Stimulated activated CD4-positive, alpha-beta T cell treated with anti-CD3 and anti-CD28 coated beads, Interleukin-15, amount 100 ng/mL, for 48 hours (primary cell): ENCODE data around the gene PCDHA7.
"Not testable (repeated sequence)": the region's sequence is repeated elsewhere in the genome, so short reads cannot be mapped to it uniquely, and the experiment has no call there.

ENCODE experiments used
- DNase-seq, 2 donors: peaks; one replicate each; pipeline ENCODE4 v3.0.0-alpha.2; 2020; ENCODE audit warnings: low read depth in 2 of 2

The PCDHA7 gene

DNA sequence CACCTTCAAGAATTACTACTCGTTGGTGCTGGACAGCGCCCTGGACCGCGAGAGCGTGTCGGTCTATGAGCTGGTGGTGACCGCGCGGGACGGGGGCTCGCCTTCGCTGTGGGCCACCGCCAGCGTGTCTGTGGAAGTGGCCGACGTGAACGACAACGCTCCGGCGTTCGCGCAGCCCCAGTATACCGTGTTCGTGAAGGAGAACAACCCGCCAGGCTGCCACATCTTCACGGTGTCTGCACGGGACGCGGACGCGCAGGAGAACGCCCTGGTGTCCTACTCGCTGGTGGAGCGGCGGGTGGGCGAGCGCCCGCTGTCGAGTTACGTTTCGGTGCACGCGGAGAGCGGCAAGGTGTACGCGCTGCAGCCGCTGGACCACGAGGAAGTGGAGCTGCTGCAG is 11.1 kb upstream of the PCDHA7 start:
- not testable (repeated sequence) for DNase-seq

DNA sequence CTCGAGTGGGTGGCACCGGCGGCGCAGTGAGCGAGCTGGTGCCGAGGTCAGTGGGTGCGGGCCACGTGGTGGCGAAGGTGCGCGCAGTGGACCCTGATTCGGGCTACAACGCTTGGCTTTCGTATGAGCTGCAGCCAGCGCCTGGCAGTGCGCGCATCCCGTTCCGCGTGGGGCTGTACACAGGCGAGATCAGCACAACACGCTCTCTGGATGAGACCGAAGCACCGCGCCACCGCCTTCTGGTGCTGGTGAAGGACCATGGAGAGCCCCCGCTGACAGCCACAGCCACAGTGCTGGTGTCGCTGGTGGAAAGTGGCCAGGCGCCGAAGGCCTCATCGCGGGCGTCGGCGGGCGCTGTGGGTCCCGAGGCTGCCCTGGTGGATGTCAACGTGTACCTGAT is 10.6 kb upstream of the PCDHA7 start:
- DNase-seq = no peak

DNA sequence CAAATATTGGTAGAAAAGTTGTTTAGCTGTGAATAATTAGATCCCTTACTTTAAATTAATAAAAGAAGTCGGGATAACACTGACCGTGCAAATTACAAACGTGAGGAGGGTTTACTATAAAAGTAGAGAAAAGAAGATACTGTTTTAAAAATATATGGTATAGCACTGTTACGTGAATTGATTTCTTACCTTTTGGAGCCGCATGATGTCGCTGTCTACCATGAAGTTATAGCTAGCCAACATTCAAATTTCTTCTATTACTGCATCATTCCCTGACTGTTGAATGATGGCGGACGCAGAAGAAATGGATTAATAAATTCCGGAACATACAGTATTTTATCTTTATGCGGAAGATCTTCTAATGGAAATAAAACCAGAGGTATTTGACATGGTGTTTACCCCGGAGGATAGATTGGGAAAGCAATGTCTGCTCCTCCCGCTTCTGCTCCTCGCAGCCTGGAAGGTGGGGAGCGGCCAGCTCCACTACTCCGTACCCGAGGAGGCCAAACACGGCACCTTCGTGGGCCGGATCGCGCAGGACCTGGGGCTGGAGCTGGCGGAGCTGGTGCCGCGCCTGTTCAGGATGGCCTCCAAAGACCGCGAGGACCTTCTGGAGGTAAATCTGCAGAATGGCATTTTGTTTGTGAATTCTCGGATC is 6.2 kb upstream of the PCDHA7 start, which contains the start of gene PCDHA6:
Gene PCDHA6, plus strand, starts transcription at position 257 of the 658 bp plus-strand sequence. Its CDS starts 132 bp downstream, at position 389.
- no peak for DNase-seq

DNA sequence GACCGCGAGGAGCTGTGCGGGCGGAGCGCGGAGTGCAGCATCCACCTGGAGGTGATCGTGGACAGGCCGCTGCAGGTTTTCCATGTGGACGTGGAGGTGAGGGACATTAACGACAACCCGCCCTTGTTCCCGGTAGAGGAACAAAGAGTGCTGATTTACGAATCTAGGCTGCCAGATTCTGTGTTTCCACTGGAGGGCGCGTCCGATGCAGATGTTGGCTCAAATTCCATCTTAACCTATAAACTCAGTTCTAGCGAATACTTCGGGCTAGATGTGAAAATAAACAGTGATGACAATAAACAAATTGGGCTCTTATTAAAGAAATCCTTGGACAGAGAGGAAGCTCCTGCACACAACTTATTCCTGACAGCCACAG is 5.7 kb upstream of the PCDHA7 start:
- DNase-seq = no peak

DNA sequence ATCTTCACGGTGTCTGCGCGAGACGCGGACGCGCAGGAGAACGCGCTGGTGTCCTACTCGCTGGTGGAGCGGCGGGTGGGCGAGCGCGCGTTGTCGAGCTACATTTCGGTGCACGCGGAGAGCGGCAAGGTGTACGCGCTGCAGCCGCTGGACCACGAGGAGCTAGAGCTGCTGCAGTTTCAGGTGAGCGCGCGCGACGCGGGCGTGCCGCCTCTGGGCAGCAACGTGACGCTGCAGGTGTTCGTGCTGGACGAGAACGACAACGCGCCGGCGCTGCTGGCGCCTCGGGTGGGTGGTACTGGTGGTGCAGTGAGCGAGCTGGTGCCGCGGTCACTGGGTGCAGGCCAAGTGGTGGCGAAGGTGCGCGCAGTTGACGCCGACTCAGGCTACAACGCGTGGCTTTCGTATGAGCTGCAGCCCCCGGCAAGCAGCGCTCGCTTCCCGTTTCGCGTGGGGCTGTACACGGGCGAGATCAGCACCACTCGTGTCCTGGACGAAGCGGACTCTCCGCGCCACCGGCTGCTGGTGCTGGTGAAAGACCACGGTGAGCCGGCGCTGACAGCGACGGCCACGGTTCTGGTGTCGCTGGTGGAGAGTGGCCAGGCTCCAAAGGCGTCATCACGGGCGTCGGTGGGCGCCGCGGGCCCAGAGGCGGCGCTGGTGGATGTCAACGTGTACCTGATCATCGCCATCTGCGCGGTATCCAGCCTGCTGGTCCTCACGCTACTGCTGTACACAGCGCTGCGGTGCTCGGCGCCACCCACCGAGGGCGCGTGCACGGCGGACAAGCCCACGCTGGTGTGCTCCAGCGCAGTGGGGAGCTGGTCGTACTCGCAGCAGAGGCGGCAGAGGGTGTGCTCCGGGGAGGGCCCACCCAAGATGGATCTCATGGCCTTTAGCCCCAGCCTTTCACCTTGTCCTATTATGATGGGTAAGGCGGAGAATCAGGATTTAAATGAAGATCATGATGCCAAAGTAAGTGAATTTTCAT is 4.3 kb upstream of the PCDHA7 start:
- DNase-seq = not testable (repeated sequence)

DNA sequence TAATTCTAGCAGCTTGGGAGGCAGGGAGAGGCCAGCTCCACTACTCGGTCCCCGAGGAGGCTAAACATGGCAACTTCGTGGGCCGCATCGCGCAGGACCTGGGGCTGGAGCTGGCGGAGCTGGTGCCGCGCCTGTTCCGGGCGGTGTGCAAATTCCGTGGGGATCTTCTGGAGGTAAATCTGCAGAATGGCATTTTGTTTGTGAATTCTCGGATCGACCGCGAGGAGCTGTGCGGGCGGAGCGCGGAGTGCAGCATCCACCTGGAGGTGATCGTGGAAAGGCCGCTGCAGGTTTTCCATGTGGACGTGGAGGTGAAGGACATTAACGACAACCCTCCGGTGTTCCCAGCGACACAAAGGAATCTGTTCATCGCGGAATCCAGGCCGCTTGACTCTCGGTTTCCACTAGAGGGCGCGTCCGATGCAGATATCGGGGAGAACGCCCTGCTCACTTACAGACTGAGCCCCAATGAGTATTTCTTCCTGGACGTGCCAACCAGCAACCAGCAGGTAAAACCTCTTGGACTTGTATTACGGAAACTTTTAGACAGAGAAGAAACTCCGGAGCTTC is 455 bp downstream of the PCDHA7 start:
- DNase-seq = not testable (repeated sequence)

DNA sequence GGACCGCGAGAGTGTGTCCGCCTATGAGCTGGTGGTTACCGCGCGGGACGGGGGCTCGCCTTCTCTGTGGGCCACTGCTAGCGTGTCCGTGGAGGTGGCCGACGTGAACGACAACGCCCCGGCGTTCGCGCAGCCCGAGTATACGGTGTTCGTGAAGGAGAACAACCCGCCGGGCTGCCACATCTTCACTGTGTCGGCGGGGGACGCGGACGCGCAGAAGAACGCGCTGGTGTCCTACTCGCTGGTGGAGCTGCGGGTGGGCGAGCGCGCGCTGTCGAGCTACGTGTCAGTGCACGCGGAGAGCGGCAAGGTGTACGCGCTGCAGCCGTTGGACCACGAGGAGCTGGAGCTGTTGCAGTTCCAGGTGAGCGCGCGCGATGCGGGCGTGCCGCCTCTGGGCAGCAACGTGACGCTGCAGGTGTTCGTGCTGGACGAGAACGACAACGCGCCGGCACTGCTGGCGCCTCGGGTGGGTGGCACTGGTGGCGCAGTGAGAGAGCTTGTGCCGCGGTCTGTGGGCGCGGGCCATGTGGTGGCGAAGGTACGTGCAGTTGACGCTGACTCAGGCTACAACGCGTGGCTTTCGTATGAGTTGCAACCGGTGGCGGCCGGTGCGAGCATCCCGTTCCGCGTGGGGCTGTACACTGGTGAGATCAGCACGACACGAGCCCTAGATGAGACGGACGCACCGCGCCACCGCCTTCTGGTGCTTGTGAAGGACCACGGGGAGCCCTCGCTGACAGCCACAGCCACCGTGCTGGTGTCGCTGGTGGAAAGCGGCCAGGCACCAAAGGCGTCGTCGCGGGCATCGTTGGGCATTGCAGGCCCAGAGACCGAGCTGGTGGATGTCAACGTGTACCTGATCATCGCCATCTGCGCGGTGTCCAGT is 1.8 kb downstream of the PCDHA7 start:
- DNase-seq = no peak

DNA sequence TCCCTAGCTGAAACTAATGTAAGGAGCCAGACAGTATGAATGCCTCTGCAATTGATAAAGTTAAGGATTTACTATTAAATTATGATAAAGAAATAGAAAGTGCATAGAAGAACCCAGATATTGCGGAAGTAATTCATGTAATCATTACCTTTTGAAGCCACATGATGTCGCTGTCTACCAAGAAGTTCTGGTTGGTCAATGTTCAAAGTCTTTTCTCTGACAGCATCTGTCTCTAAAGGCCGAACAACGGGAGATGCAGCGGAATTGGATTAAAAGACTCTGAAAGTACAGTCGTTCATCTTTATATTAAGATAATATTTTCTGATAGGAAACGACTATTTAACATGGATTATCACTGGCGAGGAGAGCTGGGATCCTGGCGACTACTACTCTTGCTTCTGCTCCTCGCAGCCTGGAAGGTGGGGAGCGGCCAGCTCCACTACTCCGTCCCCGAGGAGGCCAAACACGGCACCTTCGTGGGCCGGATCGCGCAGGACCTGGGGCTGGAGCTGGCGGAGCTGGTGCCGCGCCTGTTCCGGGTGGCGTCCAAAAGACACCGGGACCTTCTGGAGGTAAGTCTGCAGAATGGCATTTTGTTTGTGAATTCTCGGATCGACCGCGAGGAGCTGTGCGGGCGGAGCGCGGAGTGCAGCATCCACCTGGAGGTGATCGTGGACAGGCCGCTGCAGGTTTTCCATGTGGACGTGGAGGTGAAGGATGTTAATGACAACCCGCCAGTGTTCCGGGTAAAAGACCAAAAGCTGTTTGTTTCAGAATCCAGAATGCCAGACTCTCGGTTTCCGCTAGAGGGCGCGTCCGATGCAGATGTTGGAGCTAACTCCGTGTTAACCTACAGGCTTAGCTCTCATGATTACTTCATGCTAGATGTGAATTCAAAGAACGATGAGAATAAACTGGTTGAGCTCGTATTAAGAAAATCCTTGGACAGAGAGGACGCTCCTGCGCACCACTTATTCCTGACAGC is 7.2 kb downstream of the PCDHA7 start, which contains the start of gene PCDHA8:
Gene PCDHA8, plus strand, starts transcription at position 210 of the 985 bp plus-strand sequence. Its CDS starts 135 bp downstream, at position 345.
- DNase-seq = no peak

DNA sequence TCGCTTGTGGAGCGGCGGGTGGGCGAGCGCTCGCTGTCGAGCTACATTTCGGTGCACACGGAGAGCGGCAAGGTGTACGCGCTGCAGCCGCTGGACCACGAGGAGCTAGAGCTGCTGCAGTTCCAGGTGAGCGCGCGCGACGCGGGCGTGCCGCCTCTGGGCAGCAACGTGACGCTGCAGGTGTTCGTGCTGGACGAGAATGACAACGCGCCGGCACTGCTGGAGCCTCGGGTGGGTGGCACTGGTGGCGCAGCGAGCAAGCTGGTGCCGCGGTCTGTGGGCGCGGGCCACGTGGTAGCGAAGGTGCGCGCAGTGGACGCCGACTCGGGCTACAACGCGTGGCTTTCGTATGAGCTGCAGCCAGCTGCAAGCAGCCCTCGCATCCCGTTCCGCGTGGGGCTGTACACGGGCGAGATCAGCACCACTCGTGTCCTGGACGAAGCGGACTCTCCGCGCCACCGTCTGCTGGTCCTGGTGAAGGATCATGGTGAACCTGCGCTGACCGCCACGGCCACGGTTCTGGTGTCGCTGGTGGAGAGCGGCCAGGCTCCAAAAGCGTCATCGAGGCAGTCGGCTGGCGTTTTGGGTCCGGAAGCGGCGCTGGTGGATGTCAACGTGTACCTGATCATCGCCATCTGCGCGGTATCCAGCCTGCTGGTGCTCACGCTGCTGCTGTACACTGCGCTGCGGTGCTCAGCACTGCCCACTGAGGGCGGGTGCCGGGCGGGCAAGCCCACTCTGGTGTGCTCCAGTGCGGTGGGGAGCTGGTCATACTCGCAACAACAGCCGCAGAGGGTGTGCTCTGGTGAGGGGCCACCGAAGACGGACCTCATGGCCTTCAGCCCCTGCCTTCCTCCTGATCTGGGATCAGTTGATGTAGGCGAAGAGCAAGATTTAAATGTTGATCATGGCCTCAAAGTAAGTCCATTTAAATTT is 9.0 kb downstream of the PCDHA7 start:
- no peak for DNase-seq

DNA sequence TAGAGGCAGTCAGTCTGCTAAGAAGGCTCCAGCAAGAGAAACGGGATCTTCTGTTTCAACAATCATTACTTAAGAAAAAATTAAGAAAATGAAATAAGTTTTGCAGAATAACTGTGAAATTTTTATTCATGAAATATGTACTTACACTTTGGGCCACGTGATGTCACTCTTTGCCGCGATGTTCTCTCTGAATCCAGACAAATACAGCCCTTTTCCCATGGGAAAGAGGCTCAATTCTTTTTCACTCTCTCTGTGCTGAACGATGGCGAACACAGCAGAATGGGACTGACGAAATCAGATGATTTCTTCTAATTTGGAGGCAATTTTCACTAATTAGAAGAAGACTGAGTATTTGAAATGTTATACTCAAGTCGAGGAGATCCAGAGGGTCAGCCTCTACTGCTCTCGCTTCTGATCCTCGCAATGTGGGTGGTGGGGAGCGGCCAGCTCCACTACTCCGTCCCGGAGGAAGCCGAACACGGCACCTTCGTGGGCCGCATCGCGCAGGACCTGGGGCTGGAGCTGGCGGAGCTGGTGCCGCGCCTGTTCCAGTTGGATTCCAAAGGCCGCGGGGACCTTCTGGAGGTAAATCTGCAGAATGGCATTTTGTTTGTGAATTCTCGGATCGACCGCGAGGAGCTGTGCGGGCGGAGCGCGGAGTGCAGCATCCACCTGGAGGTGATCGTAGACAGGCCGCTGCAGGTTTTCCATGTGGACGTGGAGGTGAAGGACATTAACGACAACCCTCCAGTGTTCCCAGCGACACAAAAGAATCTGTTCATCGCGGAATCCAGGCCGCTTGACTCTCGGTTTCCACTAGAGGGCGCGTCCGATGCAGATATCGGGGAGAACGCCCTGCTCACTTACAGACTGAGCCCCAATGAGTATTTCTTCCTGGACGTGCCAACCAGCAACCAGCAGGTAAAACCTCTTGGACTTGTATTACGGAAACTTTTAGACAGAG is 14.4 kb downstream of the PCDHA7 start, which contains the start of gene PCDHA9:
Gene PCDHA9, plus strand, starts transcription at position 244 of the 964 bp plus-strand sequence. Its CDS starts 114 bp downstream, at position 358.
- not testable (repeated sequence) for DNase-seq

DNA sequence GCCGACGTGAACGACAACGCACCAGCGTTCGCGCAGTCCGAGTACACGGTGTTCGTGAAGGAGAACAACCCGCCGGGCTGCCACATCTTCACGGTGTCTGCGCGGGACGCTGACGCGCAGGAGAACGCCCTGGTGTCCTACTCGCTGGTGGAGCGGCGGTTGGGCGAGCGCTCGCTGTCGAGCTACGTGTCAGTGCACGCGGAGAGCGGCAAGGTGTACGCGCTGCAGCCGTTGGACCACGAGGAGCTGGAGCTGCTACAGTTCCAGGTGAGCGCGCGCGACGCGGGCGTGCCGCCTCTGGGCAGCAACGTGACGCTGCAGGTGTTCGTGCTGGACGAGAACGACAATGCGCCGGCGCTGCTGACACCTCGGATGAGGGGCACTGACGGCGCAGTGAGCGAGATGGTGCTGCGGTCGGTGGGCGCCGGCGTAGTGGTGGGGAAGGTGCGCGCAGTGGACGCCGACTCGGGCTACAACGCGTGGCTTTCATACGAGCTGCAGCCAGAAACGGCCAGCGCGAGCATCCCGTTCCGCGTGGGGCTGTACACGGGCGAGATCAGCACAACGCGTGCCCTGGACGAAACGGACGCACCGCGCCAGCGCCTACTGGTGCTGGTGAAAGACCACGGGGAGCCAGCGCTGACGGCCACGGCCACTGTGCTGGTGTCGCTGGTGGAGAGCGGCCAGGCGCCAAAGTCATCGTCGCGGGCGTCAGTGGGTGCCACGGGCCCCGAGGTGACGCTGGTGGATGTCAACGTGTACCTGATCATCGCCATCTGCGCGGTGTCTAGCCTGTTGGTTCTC is 16.0 kb downstream of the PCDHA7 start:
- not testable (repeated sequence) for DNase-seq

DNA sequence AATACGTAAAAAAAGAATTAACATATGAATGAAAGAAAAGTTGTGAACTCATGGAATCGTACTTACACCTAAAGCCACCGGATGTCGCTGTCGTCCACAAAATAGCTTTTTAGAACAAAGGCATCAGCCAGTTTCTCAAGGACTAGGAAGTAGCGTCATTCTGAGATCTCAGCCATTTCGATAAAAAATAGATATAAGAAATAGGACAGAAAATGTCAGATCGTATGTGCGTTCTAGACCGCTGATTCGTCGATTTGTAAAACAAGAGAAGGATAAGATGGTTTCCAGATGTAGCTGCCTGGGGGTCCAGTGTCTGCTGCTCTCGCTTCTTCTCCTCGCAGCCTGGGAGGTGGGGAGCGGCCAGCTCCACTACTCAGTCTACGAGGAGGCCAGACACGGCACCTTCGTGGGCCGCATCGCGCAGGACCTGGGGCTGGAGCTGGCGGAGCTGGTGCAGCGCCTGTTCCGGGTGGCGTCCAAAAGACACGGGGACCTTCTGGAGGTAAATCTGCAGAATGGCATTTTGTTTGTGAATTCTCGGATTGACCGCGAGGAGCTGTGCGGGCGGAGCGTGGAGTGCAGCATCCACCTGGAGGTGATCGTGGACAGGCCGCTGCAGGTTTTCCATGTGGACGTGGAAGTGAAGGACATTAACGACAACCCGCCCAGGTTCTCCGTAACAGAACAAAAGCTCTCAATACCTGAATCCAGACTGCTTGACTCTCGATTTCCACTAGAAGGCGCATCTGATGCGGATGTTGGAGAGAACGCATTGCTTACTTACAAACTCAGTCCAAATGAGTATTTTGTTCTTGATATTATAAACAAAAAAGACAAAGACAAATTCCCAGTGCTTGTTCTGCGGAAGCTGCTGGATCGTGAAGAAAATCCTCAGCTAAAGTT is 22.0 kb downstream of the PCDHA7 start, which contains the start of gene PCDHA10:
Gene PCDHA10, plus strand, starts transcription at position 126 of the 903 bp plus-strand sequence. Its CDS starts 152 bp downstream, at position 278.
- no peak for DNase-seq

DNA sequence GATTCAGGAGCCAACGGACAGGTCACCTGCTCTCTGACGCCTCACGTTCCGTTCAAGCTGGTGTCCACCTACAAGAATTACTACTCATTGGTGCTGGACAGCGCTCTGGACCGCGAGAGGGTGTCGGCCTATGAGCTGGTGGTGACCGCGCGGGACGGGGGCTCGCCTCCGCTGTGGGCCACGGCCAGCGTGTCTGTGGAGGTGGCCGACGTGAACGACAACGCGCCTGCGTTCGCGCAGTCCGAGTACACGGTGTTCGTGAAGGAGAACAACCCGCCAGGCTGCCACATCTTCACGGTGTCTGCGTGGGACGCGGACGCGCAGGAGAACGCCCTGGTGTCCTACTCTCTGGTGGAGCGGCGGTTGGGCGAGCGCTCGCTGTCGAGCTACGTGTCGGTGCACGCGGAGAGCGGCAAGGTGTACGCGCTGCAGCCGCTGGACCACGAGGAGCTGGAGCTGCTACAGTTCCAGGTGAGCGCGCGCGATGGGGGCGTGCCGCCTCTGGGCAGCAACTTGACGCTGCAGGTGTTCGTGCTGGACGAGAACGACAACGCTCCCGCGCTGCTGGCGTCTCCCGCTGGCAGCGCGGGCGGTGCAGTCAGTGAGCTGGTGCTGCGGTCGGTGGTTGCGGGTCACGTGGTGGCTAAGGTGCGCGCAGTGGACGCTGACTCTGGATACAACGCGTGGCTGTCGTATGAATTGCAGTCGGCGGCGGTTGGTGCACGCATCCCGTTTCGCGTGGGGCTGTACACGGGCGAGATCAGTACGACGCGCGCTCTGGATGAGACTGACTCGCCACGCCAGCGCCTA is 23.3 kb downstream of the PCDHA7 start:
- DNase-seq = no peak

DNA sequence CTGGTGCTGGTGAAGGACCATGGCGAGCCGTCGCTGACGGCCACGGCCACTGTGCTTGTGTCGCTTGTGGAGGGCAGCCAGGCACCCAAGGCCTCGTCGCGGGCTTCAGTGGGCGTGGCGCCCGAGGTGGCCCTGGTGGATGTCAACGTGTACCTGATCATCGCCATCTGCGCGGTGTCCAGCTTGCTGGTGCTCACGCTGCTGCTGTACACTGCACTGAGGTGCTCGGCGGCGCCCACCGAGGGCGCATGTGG is 23.8 kb downstream of the PCDHA7 start:
- no peak for DNase-seq
